NCI-H774 (cell line): ENCODE results near the gene MATK.
"Not testable (repeated sequence)": the region's sequence is repeated elsewhere in the genome, so short reads cannot be mapped to it uniquely, and the experiment has no call there.

Experiments
- DNase-seq: peaks from one replicate; lab custom pipeline; 2025; lab: John Stamatoyannopoulos, UW

The MATK gene

GRCh38 chr19:3771000-3771905 is 14.9 kb downstream of the MATK start:
- no peak for DNase-seq

- no peak for DNase-seq
These were observed 15.8 kb downstream of the MATK start for GRCh38 chr19:3770136-3770999.

GRCh38 chr19:3769494-3769893 is 16.7 kb downstream of the MATK start:
- no peak for DNase-seq

GRCh38 chr19:3768748-3769099 is 17.5 kb downstream of the MATK start:
- DNase-seq: no peak

GRCh38 chr19:3768015-3768747 is 18.0 kb downstream of the MATK start:
- no peak for DNase-seq

GRCh38 chr19:3767050-3767449 is 19.1 kb downstream of the MATK start:
- DNase-seq: no peak

GRCh38 chr19:3766520-3766919 is 19.7 kb downstream of the MATK start:
- no peak for DNase-seq

- DNase-seq: not testable (repeated sequence)
These were observed 20.4 kb downstream of the MATK start for GRCh38 chr19:3765757-3766156.

GRCh38 chr19:3765121-3765520 is 21.1 kb downstream of the MATK start:
- DNase-seq: no peak

- DNase-seq: peak; percentile 98
These were observed 23.4 kb downstream of the MATK start, which contains the start of gene MRPL54 for GRCh38 chr19:3762501-3763459. MRPL54 (plus strand) TSS chr19:3762682; CDS start chr19:3762701, 19 bp downstream.

- no peak for DNase-seq
These were observed 24.1 kb downstream of the MATK start for GRCh38 chr19:3762130-3762473.

GRCh38 chr19:3761382-3762129 is 24.6 kb downstream of the MATK start, which contains the start of gene APBA3:
APBA3 (minus strand) TSS chr19:3761692; CDS start chr19:3760264, 1,428 bp downstream.
- DNase-seq: peak; percentile 89

GRCh38 chr19:3760871-3761361 is 25.3 kb downstream of the MATK start:
- DNase-seq: no peak

GRCh38 chr19:3759482-3760254 is 26.5 kb downstream of the MATK start:
- no peak for DNase-seq

GRCh38 chr19:3758297-3758696 is 27.9 kb downstream of the MATK start:
- DNase-seq: not testable (repeated sequence)

- not testable (repeated sequence) for DNase-seq
These were observed 28.5 kb downstream of the MATK start for GRCh38 chr19:3757705-3758104.

- no peak for DNase-seq
These were observed 32.4 kb downstream of the MATK start for GRCh38 chr19:3753631-3754410.

GRCh38 chr19:3752492-3752891 is 33.7 kb downstream of the MATK start:
- DNase-seq: no peak
